SK-N-SH (cell line): ENCODE measurements around the gene ARL6.

Experiments
- CTCF ChIP-seq: fragments of 200-600 bp; sonication (generic); IDR thresholded peaks from 2 replicates; pipeline ENCODE4 v1.6.1; 2017; ENCODE audit warnings: antibody characterized with exemption, mild to moderate bottlenecking, moderate library complexity
- FOXM1 ChIP-seq: IDR thresholded peaks from 2 replicates; pipeline ENCODE4 v1.4.0; 2012; ENCODE audit warnings: low read depth, mild to moderate bottlenecking
- RAD21 ChIP-seq: IDR thresholded peaks from 2 replicates; pipeline ENCODE4 v1.6.1; 2012; ENCODE audit warnings: mild to moderate bottlenecking, low read length
- YY1 ChIP-seq: IDR thresholded peaks from 2 replicates; pipeline ENCODE4 v1.4.0; 2012; ENCODE audit warnings: low read depth, mild to moderate bottlenecking

GRCh38 chr3:97827741-97828471, 63.3 kb downstream of the ARL6 start:
- TF ChIP-seq FOXM1 = no peak
- TF ChIP-seq CTCF = no peak
- TF ChIP-seq RAD21 = no peak
- TF ChIP-seq YY1 = no peak
